Measurements from ENCODE around the gene PCDHGA8. TPM values are rescaled to one million over a fixed set of nuclear protein-coding genes. Genes with fewer than 3 reads are reported as not detected.
A peak's percentile ranks its signal among the peaks of the same experiment; 100 is the strongest.

PCDHGA8 gene
- 1 to 10 TPM in 5 of 6 donors, under 1 TPM in 1; 0.66 to 8.4 (median 1.6) TPM for total RNA-seq

GRCh38 chr5:141392429-141393198, at the start of gene PCDHGA8:
TSS of gene PCDHGA8 (plus strand) at chr5:141392633. CDS start at chr5:141392814, 181 bp downstream.
- H3K9me3 ChIP-seq, result peaks cover 31 to 87% (median 77%) of the 10 kb centered on the region in 4 donors
- no peak within 1 kb of the TSS for H3K4me3 ChIP-seq
- TF ChIP-seq, protein P1, sequence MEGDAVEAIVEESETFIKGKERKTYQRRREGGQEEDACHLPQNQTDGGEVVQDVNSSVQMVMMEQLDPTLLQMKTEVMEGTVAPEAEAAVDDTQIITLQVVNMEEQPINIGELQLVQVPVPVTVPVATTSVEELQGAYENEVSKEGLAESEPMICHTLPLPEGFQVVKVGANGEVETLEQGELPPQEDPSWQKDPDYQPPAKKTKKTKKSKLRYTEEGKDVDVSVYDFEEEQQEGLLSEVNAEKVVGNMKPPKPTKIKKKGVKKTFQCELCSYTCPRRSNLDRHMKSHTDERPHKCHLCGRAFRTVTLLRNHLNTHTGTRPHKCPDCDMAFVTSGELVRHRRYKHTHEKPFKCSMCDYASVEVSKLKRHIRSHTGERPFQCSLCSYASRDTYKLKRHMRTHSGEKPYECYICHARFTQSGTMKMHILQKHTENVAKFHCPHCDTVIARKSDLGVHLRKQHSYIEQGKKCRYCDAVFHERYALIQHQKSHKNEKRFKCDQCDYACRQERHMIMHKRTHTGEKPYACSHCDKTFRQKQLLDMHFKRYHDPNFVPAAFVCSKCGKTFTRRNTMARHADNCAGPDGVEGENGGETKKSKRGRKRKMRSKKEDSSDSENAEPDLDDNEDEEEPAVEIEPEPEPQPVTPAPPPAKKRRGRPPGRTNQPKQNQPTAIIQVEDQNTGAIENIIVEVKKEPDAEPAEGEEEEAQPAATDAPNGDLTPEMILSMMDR (IDR thresholded peaks at IDR 0.05), result no peak
- TF ChIP-seq POLR2A (IDR thresholded peaks at IDR 0.05) (no peak), EP300 (IDR thresholded peaks at IDR 0.05) (no peak), POLR2AphosphoS5 (IDR thresholded peaks at IDR 0.05) (no peak)
- ATAC-seq (ENCODE audit: low FRiP score in 2 of 2), result no peak
- H3K4me1 ChIP-seq, result no peaks in the 10 kb centered on the region
- no peak within 1 kb of the TSS for H3K27ac ChIP-seq
- no peaks in the 10 kb centered on the region for H3K27me3 ChIP-seq
- no peak for DNase-seq
- no peaks in the 10 kb centered on the region for H3K36me3 ChIP-seq
- WGBS, 2 donors, result 30 to 39% methylated on average over 27 to 37 of the region's 38 CpGs

DNA sequence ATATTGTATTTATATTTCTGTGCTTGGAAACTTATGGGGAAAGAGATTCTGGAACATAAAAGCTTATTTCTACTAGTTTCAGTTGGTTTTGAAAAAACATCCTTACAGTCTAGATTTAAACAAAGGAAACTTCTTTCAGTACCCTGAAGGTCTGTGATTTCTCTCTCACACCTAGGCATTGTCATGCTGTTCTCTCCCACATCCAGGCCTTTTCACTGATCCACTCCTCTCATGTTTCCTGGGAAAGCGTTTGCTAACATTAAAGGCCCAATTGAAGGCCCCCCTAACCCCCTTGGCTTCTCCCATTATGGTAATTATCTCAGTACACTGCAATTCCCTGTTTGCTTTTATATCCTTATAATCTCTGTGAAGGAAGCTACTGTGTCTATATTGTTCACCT, 49.7 kb upstream of the PCDHGA8 start:
- Histone ChIP-seq H3K4me1 (no peaks in the 10 kb centered on the region), H3K9me3 (peaks cover 32 to 84% (median 59%) of the 10 kb centered on the region in 4 donors), H3K4me3 (no peak overlapping the region), H3K36me3 (no peaks in the 10 kb centered on the region), H3K27ac (no peak overlapping the region), H3K27me3 (no peaks in the 10 kb centered on the region)
- no peak for TF ChIP-seq EP300 (IDR thresholded peaks at IDR 0.05)
- TF ChIP-seq, protein P1 (IDR thresholded peaks at IDR 0.05), result no peak
- no peak for TF ChIP-seq POLR2A (IDR thresholded peaks at IDR 0.05)
- TF ChIP-seq POLR2AphosphoS5 (IDR thresholded peaks at IDR 0.05), result no peak
- WGBS, 2 donors, result 10 to 24% methylated on average over 1 of the region's 1 CpG
- ATAC-seq (ENCODE audit: low FRiP score in 2 of 2) (no peak), DNase-seq (no peak)

GRCh38 chr5:141343242-141343952, 49.0 kb upstream of the PCDHGA8 start, which contains the start of gene PCDHGA3:
TSS of gene PCDHGA3 (plus strand) at chr5:141343829. CDS start at chr5:141344034, 205 bp downstream.
- peaks cover 27 to 84% (median 52%) of the 10 kb centered on the region in 4 donors for H3K9me3 ChIP-seq
- TF ChIP-seq POLR2AphosphoS5 (IDR thresholded peaks at IDR 0.05), result no peak
- TF ChIP-seq, protein P1 (IDR thresholded peaks at IDR 0.05), result peak in 1 of 6 experiments; percentile 12
- no peak for TF ChIP-seq EP300 (IDR thresholded peaks at IDR 0.05)
- no peak for TF ChIP-seq POLR2A (IDR thresholded peaks at IDR 0.05)
- peak within 1 kb of the TSS in 2 of 4 donors; percentile 5 to 19 for H3K4me3 ChIP-seq
- DNase-seq (no peak), ATAC-seq (ENCODE audit: low FRiP score in 2 of 2) (no peak)
- no peaks in the 10 kb centered on the region for H3K36me3 ChIP-seq
- no peak within 1 kb of the TSS for H3K27ac ChIP-seq
- H3K4me1 ChIP-seq, result no peaks in the 10 kb centered on the region
- H3K27me3 ChIP-seq, result no peaks in the 10 kb centered on the region
- 25 to 31% methylated on average over 9 of the region's 9 CpGs for WGBS, 2 donors

GRCh38 chr5:141343953-141344463, 48.4 kb upstream of the PCDHGA8 start:
- Histone ChIP-seq H3K27ac (no peak overlapping the region), H3K27me3 (no peaks in the 10 kb centered on the region), H3K4me1 (no peaks in the 10 kb centered on the region), H3K4me3 (peak overlapping the region in 2 of 4 donors; percentile 5 to 19), H3K36me3 (no peaks in the 10 kb centered on the region), H3K9me3 (peaks cover 21 to 78% (median 46%) of the 10 kb centered on the region in 4 donors)
- DNase-seq (peak in 1 of 2 donors; percentile 65), ATAC-seq (ENCODE audit: low FRiP score in 2 of 2) (no peak)
- TF ChIP-seq POLR2AphosphoS5 (IDR thresholded peaks at IDR 0.05) (no peak), POLR2A (IDR thresholded peaks at IDR 0.05) (no peak), EP300 (IDR thresholded peaks at IDR 0.05) (no peak)
- TF ChIP-seq, protein P1 (IDR thresholded peaks at IDR 0.05), result no peak
- WGBS, 2 donors, result 24 to 30% methylated on average over 31 of the region's 31 CpGs

Measured in upper lobe of left lung (tissue), 6 donors.